Measurements from ENCODE around the gene DHPS.

DNA sequence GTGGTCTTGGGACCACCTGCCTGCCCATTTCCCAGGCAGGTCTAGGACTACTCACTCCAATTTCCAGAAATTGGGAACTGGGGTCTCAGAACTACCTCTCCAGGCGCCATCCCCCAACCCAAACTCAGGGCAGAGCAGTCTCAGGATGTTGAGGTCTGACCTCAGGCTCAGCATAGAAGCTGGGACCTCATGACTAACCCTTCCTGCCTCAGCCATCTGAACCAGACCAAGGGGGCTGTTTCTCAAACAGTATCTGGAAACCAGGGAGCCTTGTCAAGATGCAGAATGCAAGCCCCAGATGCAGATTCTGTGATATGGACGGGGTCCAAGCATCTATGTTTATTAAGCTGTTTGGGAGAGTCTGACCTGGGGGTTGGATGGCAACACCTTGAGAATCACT lies 13.4 kb upstream of the DHPS start:
- TF ChIP-seq NFRKB (IDR thresholded peaks at IDR 0.05) (no peak), HDGF (IDR thresholded peaks at IDR 0.05; ENCODE audit: borderline replicate concordance) (no peak), SP1 (IDR thresholded peaks at IDR 0.05) (no peak), FOXK2 (IDR thresholded peaks at IDR 0.05) (no peak)
